Breast epithelium (tissue), 3 donors: ENCODE data around the gene ADGRF1.

Experiments
- CTCF ChIP-seq, 3 donors: fragments of 450-650 bp; IDR thresholded peaks; one replicate each; pipeline ENCODE4 v1.5.1; 2016 to 2017; ENCODE audit warnings: antibody characterized with exemption in 3 of 3, mild to moderate bottlenecking in 3 of 3, moderate library complexity in 3 of 3
- POLR2A ChIP-seq: fragments of 450-650 bp; IDR thresholded peaks from one replicate; pipeline ENCODE4 v1.6.1; 2016; ENCODE audit warnings: antibody characterized with exemption, mild to moderate bottlenecking, moderate library complexity
- POLR2AphosphoS5 ChIP-seq, 3 donors: sonication (generic); formaldehyde crosslinking; IDR thresholded peaks; one replicate each; pipeline ENCODE4 v1.6.1; 2017; ENCODE audit warnings: antibody characterized with exemption in 3 of 3

- TF ChIP-seq CTCF (IDR thresholded peaks at IDR 0.05) (no peak), POLR2A (no peak), POLR2AphosphoS5 (IDR thresholded peaks at IDR 0.05) (no peak)
Measured at GRCh38 chr6:46985943-46986342, 56.2 kb downstream of the ADGRF1 start.
